ENCODE data around the gene PTDSS2.
A peak's percentile ranks its signal among the peaks of the same experiment; 100 is the strongest.

PTDSS2 gene

DNA sequence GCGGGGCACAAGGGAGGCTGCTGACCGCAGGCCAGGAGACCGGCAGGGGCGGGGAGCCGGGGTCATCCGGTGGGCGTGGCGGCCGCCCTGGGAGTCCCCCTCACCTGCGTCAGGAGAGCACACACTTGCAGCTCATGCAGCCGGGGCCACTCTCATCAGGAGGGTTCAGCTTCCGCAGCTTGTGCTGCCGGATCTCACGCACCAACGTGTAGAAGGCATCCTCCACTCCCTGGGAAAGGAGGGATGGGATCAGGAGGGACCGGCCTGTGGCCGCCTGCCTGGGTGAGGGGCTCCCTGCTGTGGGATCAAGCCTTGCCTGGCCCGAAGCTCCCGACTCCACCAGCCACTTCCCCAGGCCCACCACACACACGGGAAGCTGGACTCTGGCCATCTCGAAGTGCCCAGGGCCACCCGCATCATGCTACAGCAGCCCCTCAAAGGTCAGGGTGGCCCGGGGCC, 82.5 kb downstream of the PTDSS2 start:
- Histone ChIP-seq H3K36me3 (ENCODE audit: insufficient read depth, low read length) (peaks cover 22% of the 10 kb centered on the region), H3K9me3 (ENCODE audit: insufficient read depth, low read depth, low read length) (no peaks in the 10 kb centered on the region), H3K27me3 (ENCODE audit: insufficient read depth, low read length) (peaks cover 16% of the 10 kb centered on the region), H3K27ac (ENCODE audit: low read depth, low read length) (no peak overlapping the region), H3K9ac (ENCODE audit: low read depth, low read length) (no peak overlapping the region), H3K4me1 (ENCODE audit: insufficient read depth, low read length) (peaks cover under 1% of the 10 kb centered on the region; the same call in 1 of the 2 replicates), H3K4me3 (ENCODE audit: low read length) (no peak overlapping the region)
- WGBS: 93% methylated on average over 23 of the region's 23 CpGs

GRCh38 chr11:532986-533585, 83.0 kb downstream of the PTDSS2 start:
- no peak overlapping the region for H3K9ac ChIP-seq (ENCODE audit: low read depth, low read length)
- no peak overlapping the region for H3K4me3 ChIP-seq (ENCODE audit: low read length)
- WGBS: 96% methylated on average over 33 of the region's 33 CpGs
- no peak overlapping the region for H3K27ac ChIP-seq (ENCODE audit: low read depth, low read length)
- no peaks in the 10 kb centered on the region for H3K9me3 ChIP-seq (ENCODE audit: insufficient read depth, low read depth, low read length)
- peaks cover 4% of the 10 kb centered on the region; the same call in 1 of the 2 replicates for H3K4me1 ChIP-seq (ENCODE audit: insufficient read depth, low read length)
- H3K36me3 ChIP-seq (ENCODE audit: insufficient read depth, low read length): peaks cover 22% of the 10 kb centered on the region
- H3K27me3 ChIP-seq (ENCODE audit: insufficient read depth, low read length): peaks cover 21% of the 10 kb centered on the region

DNA sequence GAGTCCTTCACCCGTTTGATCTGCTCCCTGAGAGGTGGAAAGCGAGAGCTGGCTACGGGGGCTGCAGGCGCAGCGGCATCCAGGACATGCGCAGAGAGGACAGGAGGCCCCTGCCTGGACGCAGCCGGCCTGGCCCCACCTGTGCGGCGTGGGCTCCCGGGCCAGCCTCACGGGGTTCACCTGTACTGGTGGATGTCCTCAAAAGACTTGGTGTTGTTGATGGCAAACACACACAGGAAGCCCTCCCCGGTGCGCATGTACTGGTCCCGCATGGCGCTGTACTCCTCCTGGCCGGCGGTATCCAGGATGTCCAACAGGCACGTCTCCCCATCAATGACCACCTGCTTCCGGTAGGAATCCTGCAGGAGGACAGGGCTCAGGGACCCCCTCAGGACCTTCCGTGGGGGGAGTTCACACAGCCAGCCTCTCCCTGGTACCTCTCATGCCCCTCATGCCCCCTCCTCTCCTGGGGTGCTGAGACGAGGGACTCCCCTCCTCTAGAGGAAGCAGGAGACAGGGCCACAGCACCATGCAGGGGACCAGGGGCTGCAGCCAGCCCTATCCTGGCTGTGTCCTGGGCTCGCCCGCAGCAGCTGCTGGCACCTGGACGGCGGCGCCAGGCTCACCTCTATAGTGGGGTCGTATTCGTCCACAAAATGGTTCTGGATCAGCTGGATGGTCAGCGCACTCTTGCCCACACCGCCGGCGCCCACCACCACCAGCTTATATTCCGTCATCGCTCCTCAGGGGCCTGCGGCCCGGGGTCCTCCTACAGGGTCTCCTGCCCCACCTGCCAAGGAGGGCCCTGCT, 83.7 kb downstream of the PTDSS2 start:
- H3K4me3 ChIP-seq (ENCODE audit: low read length): peak overlapping the region; percentile 81
- H3K9me3 ChIP-seq (ENCODE audit: insufficient read depth, low read depth, low read length): no peaks in the 10 kb centered on the region
- peaks cover 23% of the 10 kb centered on the region for H3K27me3 ChIP-seq (ENCODE audit: insufficient read depth, low read length)
- no peak overlapping the region for H3K27ac ChIP-seq (ENCODE audit: low read depth, low read length)
- H3K4me1 ChIP-seq (ENCODE audit: insufficient read depth, low read length): peaks cover 4% of the 10 kb centered on the region; the same call in 1 of the 2 replicates
- no peak overlapping the region for H3K9ac ChIP-seq (ENCODE audit: low read depth, low read length)
- WGBS: 95% methylated on average over 37 of the region's 37 CpGs
- H3K36me3 ChIP-seq (ENCODE audit: insufficient read depth, low read length): peaks cover 22% of the 10 kb centered on the region

GRCh38 chr11:534396-535209, 84.5 kb downstream of the PTDSS2 start:
- Histone ChIP-seq H3K4me3 (ENCODE audit: low read length) (peak overlapping the region; percentile 81), H3K27ac (ENCODE audit: low read depth, low read length) (no peak overlapping the region), H3K27me3 (ENCODE audit: insufficient read depth, low read length) (peaks cover 23% of the 10 kb centered on the region), H3K4me1 (ENCODE audit: insufficient read depth, low read length) (peaks cover 4% of the 10 kb centered on the region; the same call in 1 of the 2 replicates), H3K9ac (ENCODE audit: low read depth, low read length) (peak overlapping the region; percentile 68), H3K9me3 (ENCODE audit: insufficient read depth, low read depth, low read length) (no peaks in the 10 kb centered on the region), H3K36me3 (ENCODE audit: insufficient read depth, low read length) (peaks cover 22% of the 10 kb centered on the region)
- WGBS: 12% methylated on average over 66 of the region's 66 CpGs

GRCh38 chr11:535210-535518, 85.1 kb downstream of the PTDSS2 start:
- H3K27me3 ChIP-seq (ENCODE audit: insufficient read depth, low read length): peaks cover 23% of the 10 kb centered on the region
- no peaks in the 10 kb centered on the region for H3K9me3 ChIP-seq (ENCODE audit: insufficient read depth, low read depth, low read length)
- H3K36me3 ChIP-seq (ENCODE audit: insufficient read depth, low read length): peaks cover 22% of the 10 kb centered on the region
- H3K4me3 ChIP-seq (ENCODE audit: low read length): peak overlapping the region; percentile 81
- H3K9ac ChIP-seq (ENCODE audit: low read depth, low read length): peak overlapping the region; percentile 68; the same call in 1 of the 2 replicates
- H3K27ac ChIP-seq (ENCODE audit: low read depth, low read length): no peak overlapping the region
- WGBS: under 1% methylated on average over 54 of the region's 56 CpGs
- H3K4me1 ChIP-seq (ENCODE audit: insufficient read depth, low read length): peaks cover 4% of the 10 kb centered on the region; the same call in 1 of the 2 replicates

GRCh38 chr11:535519-536454, 85.7 kb downstream of the PTDSS2 start, which contains the start of gene HRAS:
Gene HRAS, minus strand, starts transcription at chr11:535576.
- whole genome bisulfite sequencing: 1% methylated on average over 97 of the region's 97 CpGs
- Histone ChIP-seq H3K9me3 (ENCODE audit: insufficient read depth, low read depth, low read length) (no peaks in the 10 kb centered on the region), H3K4me1 (ENCODE audit: insufficient read depth, low read length) (peaks cover 4% of the 10 kb centered on the region; the same call in 1 of the 2 replicates), H3K36me3 (ENCODE audit: insufficient read depth, low read length) (peaks cover 22% of the 10 kb centered on the region), H3K4me3 (ENCODE audit: low read length) (peak within 1 kb of the TSS; percentile 81), H3K27ac (ENCODE audit: low read depth, low read length) (peak within 1 kb of the TSS; percentile 58; the same call in 1 of the 2 replicates), H3K27me3 (ENCODE audit: insufficient read depth, low read length) (peaks cover 23% of the 10 kb centered on the region), H3K9ac (ENCODE audit: low read depth, low read length) (peak within 1 kb of the TSS; percentile 75)

DNA sequence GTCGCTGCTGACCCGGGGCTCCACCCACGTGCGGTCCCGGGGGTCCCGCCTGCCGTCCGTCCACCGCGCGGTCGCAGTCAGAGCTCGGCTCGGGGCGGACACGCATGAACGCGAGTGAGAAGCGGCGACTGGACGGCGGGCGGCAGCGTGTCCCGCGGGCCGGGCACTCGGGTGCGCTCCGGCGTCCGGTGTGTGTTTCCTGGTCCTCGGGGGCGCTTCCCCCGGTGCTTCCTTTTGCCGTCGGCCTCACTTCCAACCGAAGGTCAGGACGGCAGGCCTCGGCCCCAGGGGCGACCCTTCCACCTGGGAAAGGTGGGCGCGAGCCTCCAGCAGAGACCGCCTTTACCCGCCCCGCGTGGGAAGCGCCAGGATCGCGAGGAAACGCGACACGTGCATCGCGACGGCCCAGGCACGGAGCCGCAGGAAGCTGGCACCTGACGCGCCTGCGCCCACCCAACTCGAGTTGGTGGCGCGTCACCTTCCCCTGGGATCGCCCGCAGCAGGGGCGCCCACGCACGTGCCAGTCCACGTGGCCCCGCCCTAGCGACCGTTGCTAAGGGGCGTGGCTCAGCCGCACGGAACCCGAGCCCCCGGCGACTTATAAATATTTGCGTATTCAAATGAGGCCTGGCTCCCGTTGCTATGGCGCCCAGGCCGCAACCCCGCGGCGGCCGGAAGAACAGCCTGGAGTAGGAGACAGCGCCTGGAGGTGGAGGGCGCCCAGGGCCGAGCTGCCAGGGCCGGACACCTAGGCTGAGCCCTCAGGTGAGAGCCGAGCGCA, 87.0 kb downstream of the PTDSS2 start, which contains the start of gene LRRC56:
TSS of gene LRRC56 (plus strand) at position 687 of the 781 bp plus-strand sequence. CDS start 3,158 bp downstream, outside the sequence.
- H3K36me3 ChIP-seq (ENCODE audit: insufficient read depth, low read length): peaks cover 16% of the 10 kb centered on the region
- peak within 1 kb of the TSS; percentile 81 for H3K4me3 ChIP-seq (ENCODE audit: low read length)
- H3K27me3 ChIP-seq (ENCODE audit: insufficient read depth, low read length): peaks cover 23% of the 10 kb centered on the region
- 3% methylated on average over 93 of the region's 93 CpGs for WGBS
- H3K4me1 ChIP-seq (ENCODE audit: insufficient read depth, low read length): peaks cover 4% of the 10 kb centered on the region; the same call in 1 of the 2 replicates
- no peak within 1 kb of the TSS; the same call in 1 of the 2 replicates for H3K27ac ChIP-seq (ENCODE audit: low read depth, low read length)
- peak within 1 kb of the TSS; percentile 57; the same call in 1 of the 2 replicates for H3K9ac ChIP-seq (ENCODE audit: low read depth, low read length)
- no peaks in the 10 kb centered on the region for H3K9me3 ChIP-seq (ENCODE audit: insufficient read depth, low read depth, low read length)

DNA sequence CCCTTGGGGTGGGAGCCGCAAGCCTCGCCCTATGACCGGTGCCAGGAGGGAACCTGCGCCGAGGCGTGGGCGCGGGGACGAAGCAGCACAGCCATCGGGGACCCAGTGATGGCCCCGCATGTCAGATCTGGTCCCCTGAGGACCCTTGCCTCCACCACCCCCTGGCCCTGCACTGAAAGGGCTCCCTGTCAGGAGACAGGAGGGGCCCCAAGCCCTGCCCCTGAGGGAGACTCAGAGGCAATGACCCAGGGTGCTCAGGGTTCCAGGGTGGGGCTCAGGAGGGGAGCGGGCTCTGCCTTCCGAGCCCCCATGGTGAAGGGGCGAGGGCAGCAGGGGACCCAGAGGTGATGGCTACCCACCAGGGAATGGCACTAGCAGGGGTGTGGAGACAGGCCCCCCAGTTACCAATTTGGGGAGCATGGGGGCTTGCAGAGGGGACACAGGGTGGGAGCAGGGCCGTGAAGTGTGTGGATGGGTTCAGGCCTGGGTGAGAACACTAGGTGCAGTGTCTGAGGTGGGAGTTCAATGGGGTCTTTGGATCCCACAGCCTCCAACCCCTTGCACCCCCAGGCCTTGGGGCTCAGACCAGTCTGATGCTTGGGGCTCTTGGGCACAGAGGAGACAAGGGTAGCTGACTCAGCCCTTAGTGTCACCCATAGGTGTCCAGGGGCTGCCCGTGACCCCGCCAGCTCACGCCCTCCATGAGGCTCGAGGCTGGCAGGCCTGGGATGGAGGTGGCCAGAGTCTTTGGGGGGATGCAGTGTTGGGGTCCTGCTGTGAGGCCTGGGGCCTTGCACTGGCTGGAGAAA, 87.7 kb downstream of the PTDSS2 start:
- Histone ChIP-seq H3K27ac (ENCODE audit: low read depth, low read length) (no peak overlapping the region), H3K4me3 (ENCODE audit: low read length) (peak overlapping the region; percentile 81), H3K9ac (ENCODE audit: low read depth, low read length) (no peak overlapping the region), H3K9me3 (ENCODE audit: insufficient read depth, low read depth, low read length) (no peaks in the 10 kb centered on the region), H3K36me3 (ENCODE audit: insufficient read depth, low read length) (peaks cover 8% of the 10 kb centered on the region), H3K27me3 (ENCODE audit: insufficient read depth, low read length) (peaks cover 23% of the 10 kb centered on the region), H3K4me1 (ENCODE audit: insufficient read depth, low read length) (peaks cover 4% of the 10 kb centered on the region; the same call in 1 of the 2 replicates)
- WGBS: 46% methylated on average over 19 of the region's 19 CpGs

- H3K9me3 ChIP-seq (ENCODE audit: insufficient read depth, low read depth, low read length): no peaks in the 10 kb centered on the region
- peaks cover 23% of the 10 kb centered on the region for H3K27me3 ChIP-seq (ENCODE audit: insufficient read depth, low read length)
- no peak overlapping the region for H3K9ac ChIP-seq (ENCODE audit: low read depth, low read length)
- H3K27ac ChIP-seq (ENCODE audit: low read depth, low read length): no peak overlapping the region
- H3K4me1 ChIP-seq (ENCODE audit: insufficient read depth, low read length): peaks cover 4% of the 10 kb centered on the region; the same call in 1 of the 2 replicates
- H3K4me3 ChIP-seq (ENCODE audit: low read length): no peak overlapping the region
- H3K36me3 ChIP-seq (ENCODE audit: insufficient read depth, low read length): peaks cover 3% of the 10 kb centered on the region
- 93% methylated on average over 20 of the region's 20 CpGs for WGBS
Observed at GRCh38 chr11:538431-539051, 88.5 kb downstream of the PTDSS2 start.

All from HUES64 (cell line).